Measurements from ENCODE around the gene FHOD3.
A peak's percentile ranks its signal among the peaks of the same experiment; 100 is the strongest.

FHOD3 gene

DNA sequence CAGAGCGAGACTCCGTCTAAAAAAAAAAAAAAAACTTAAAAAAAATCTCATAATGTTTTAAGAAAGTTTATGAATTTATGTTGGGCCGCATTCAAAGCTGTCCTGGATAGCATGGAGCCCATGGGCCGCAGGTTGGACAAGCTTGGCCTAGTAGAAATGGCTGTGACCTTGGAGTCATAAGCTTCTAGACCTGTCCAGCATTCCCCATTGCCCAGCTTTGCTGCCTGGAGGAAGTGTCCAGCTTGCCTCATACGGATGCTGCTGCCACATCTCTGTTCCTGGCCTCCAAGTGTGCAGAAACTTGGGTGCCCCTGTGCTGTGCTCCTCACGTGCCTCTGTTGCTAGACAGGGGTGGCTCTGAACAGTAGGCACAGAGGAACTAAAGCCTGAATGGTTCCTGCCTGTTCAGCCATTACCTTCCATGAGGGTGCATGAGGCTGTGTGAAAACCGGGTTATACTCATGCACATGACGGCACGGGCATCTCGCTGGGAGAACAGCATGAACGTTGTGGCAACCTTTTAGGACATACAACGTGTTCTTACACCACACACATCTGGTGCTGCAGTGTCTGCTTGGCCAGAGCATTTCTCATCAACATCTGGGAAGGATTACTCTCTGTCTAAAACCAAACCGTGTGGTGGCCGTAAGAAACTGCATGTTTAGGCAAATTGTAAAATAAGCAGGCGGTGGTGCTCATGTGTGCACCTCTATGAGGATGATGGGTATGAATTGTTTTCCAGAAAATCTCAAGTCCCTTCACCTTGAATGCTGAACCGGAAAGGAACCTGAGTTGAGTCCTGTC is 38.2 kb downstream of the FHOD3 start:
- H3K36me3 Mint-ChIP-seq (ENCODE audit: low read depth) = peaks cover 6% of the 10 kb centered on the region
- H3K9me3 Mint-ChIP-seq = peaks cover 5% of the 10 kb centered on the region
- DNase-seq = no peak
- no peak for TF ChIP-seq CTCF (IDR thresholded peaks at IDR 0.05)
- no peak overlapping the region for H3K4me3 Mint-ChIP-seq
- H3K27me3 Mint-ChIP-seq (ENCODE audit: low read depth, poor library complexity) = peaks cover 4% of the 10 kb centered on the region
- no peak overlapping the region for H3K27ac Mint-ChIP-seq
- H3K4me1 Mint-ChIP-seq = peaks cover 34% of the 10 kb centered on the region

DNA sequence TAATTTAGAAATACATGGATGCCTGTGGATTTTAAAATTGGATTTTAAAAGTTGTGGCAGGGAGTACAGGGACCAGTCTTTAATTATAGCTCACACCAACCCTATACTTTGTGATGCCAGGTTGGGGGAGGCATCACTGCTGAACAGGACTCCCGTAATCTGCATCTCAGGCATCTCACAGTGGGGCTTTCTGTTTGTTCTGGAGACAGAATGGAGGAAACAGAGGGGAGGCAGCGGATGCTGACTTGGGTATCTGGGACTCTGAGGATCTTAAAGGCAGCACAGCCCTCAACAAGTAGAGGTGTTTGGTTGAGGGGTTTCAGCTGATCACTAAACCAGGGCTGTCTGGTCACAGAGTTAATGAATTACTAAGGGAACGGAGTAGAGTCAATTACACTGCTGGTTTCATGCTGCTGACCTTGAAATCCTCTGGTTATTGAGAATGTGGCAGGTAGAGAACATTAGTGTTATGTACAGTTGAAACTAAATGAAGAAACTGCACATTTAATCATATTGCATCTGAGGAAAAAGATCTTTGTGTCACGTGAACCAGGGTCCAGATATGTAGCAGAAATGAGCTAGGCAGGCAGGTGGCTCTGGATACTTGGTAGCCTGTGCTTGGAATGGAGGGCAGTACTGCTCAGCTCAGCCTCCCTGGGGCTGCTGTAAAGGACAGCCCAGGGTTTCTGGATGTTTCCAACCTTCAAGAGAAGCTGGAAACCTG is 40.3 kb downstream of the FHOD3 start:
- Mint-ChIP-seq H3K9me3 (peaks cover 27% of the 10 kb centered on the region), H3K4me1 (peaks cover 21% of the 10 kb centered on the region), H3K4me3 (no peak overlapping the region), H3K27me3 (ENCODE audit: low read depth, poor library complexity) (peaks cover 1% of the 10 kb centered on the region), H3K27ac (peak overlapping the region; percentile 24), H3K36me3 (ENCODE audit: low read depth) (peaks cover 28% of the 10 kb centered on the region)
- DNase-seq = no peak
- TF ChIP-seq CTCF (IDR thresholded peaks at IDR 0.05) = no peak

GRCh38 chr18:36338403-36338933 is 41.0 kb downstream of the FHOD3 start:
- Mint-ChIP-seq H3K36me3 (ENCODE audit: low read depth) (peaks cover 30% of the 10 kb centered on the region), H3K9me3 (peaks cover 28% of the 10 kb centered on the region), H3K27ac (no peak overlapping the region), H3K4me3 (no peak overlapping the region), H3K27me3 (ENCODE audit: low read depth, poor library complexity) (peaks cover 1% of the 10 kb centered on the region), H3K4me1 (peaks cover 14% of the 10 kb centered on the region)
- TF ChIP-seq CTCF (IDR thresholded peaks at IDR 0.05) = no peak
- no peak for DNase-seq

- peaks cover 32% of the 10 kb centered on the region for H3K36me3 Mint-ChIP-seq (ENCODE audit: low read depth)
- no peak for TF ChIP-seq CTCF (IDR thresholded peaks at IDR 0.05)
- DNase-seq = no peak
- H3K9me3 Mint-ChIP-seq = peaks cover 28% of the 10 kb centered on the region
- peak overlapping the region; percentile 60 for H3K27ac Mint-ChIP-seq
- no peak overlapping the region for H3K4me3 Mint-ChIP-seq
- H3K27me3 Mint-ChIP-seq (ENCODE audit: low read depth, poor library complexity) = peaks cover 3% of the 10 kb centered on the region
- peaks cover 8% of the 10 kb centered on the region for H3K4me1 Mint-ChIP-seq
These were observed 42.7 kb downstream of the FHOD3 start for GRCh38 chr18:36340246-36340645.

DNA sequence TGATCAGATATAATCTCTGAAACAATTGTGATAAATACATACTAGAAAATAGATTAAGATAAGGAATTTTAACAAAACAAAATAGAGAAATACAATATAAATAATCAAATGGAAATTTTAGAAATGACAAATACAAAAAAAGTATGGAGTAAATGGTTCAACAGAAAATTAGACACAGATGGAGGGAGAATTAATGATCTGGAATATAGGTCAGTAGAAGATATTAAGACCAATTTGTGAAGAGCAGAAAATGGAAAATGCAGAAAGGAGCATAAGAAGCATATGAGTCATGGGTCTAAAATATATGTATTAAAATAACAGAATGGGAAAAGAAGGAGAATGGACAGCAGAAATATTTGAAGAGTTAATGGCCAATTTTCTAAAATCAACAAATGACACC is 44.4 kb downstream of the FHOD3 start:
- no peak for DNase-seq
- H3K36me3 Mint-ChIP-seq (ENCODE audit: low read depth) = peaks cover 40% of the 10 kb centered on the region
- peaks cover 16% of the 10 kb centered on the region for H3K4me1 Mint-ChIP-seq
- H3K27me3 Mint-ChIP-seq (ENCODE audit: low read depth, poor library complexity) = peaks cover 3% of the 10 kb centered on the region
- TF ChIP-seq CTCF (IDR thresholded peaks at IDR 0.05) = no peak
- H3K9me3 Mint-ChIP-seq = peaks cover 28% of the 10 kb centered on the region
- H3K4me3 Mint-ChIP-seq = no peak overlapping the region
- no peak overlapping the region for H3K27ac Mint-ChIP-seq

All from nephron progenitor cell (in vitro differentiated cells).